IMR-90 (cell line): ENCODE data around the gene AMACR. TPM values are rescaled to one million over a fixed set of nuclear protein-coding genes. Genes with fewer than 3 reads are reported as not detected.

ENCODE experiments used
- ATAC-seq: fragments of 200-7000 bp; cut with Tn5 transposase; 2 replicates; pipeline ENCODE4 v1.9.1; 2020; ENCODE audit warnings: low read depth, mild to moderate bottlenecking, moderate library complexity
- BruUV-seq: library from RNA; stranded (reverse); fragments of 400-500 nt; replicated peaks from 2 replicates; lab custom pipeline; 2021; lab: Mats Ljungman, UMichigan
- CTCF ChIA-PET: fragments of 300-600 bp; formaldehyde crosslinking; extraction: SDS; loops from one replicate; lab custom pipeline; 2021; ENCODE audit warnings: antibody characterized with exemption; lab: Yijun Ruan, JAX
- POLR2A ChIA-PET: fragments of 300-600 bp; sonication (Branson Sonifier 250); formaldehyde crosslinking; loops from one replicate; lab custom pipeline; 2022; ENCODE audit warnings: antibody characterized with exemption; ENCODE audit not compliant: unreplicated experiment; lab: Charles Lee
- DNase-seq: peaks from one replicate; pipeline ENCODE4 v3.0.0; 2013
- H2AFZ ChIP-seq: replicated peaks from 2 replicates; pipeline ENCODE3; 2013; ENCODE audit warnings: low read length, mild to moderate bottlenecking; ENCODE audit not compliant: poor library complexity
- H2AK5ac ChIP-seq: 2 replicates; pipeline ENCODE4 v1.6.1; 2013; ENCODE audit warnings: low read depth, low read length, inconsistent platforms
- H2AK9ac ChIP-seq: replicated peaks from 2 replicates; pipeline ENCODE3; 2013; ENCODE audit warnings: mild to moderate bottlenecking, low read depth, low read length, moderate library complexity; ENCODE audit not compliant: poor library complexity
- H2BK120ac ChIP-seq: 2 replicates; pipeline ENCODE4 v1.6.1; 2013; ENCODE audit warnings: low read depth, low read length, inconsistent platforms
- H2BK15ac ChIP-seq: 3 replicates; pipeline ENCODE4 v1.6.1; 2013; ENCODE audit warnings: low read depth, low read length, inconsistent platforms
- H2BK20ac ChIP-seq: 2 replicates; pipeline ENCODE4 v1.6.1; 2013; ENCODE audit warnings: low read depth, mild to moderate bottlenecking, inconsistent platforms, low read length, moderate library complexity
- H2BK5ac ChIP-seq: 2 replicates; pipeline ENCODE4 v1.6.1; 2013; ENCODE audit warnings: mild to moderate bottlenecking, low read depth, low read length, inconsistent platforms; ENCODE audit not compliant: poor library complexity, severe bottlenecking
- H3K14ac ChIP-seq: replicated peaks from 2 replicates; pipeline ENCODE4 v1.6.1; 2013; ENCODE audit warnings: low read depth, low read length, inconsistent platforms
- H3K18ac ChIP-seq: 2 replicates; pipeline ENCODE4 v1.6.1; 2013; ENCODE audit warnings: low read depth, low read length, control low read depth
- H3K23ac ChIP-seq: 2 replicates; pipeline ENCODE4 v1.6.1; 2013; ENCODE audit warnings: low read depth, low read length, inconsistent platforms
- H3K27ac ChIP-seq: 2 replicates; pipeline ENCODE4 v1.5.1; 2013; ENCODE audit warnings: mild to moderate bottlenecking, control low read depth, low read length; ENCODE audit not compliant: insufficient read depth
- H3K27me3 ChIP-seq: 2 replicates; pipeline ENCODE4 v1.6.1; 2013; ENCODE audit warnings: low read length; ENCODE audit not compliant: control insufficient read depth, insufficient read depth
- H3K36me3 ChIP-seq: 2 replicates; pipeline ENCODE4 v1.6.1; 2013; ENCODE audit warnings: low read length, mixed read lengths; ENCODE audit not compliant: control insufficient read depth, insufficient read depth
- H3K4ac ChIP-seq: 2 replicates; pipeline ENCODE4 v1.6.1; 2013; ENCODE audit warnings: low read depth, low read length, inconsistent platforms
- H3K4me1 ChIP-seq: 2 replicates; pipeline ENCODE4 v1.6.1; 2013; ENCODE audit warnings: low read length, mixed read lengths; ENCODE audit not compliant: control insufficient read depth, insufficient read depth
- H3K4me2 ChIP-seq: 2 replicates; pipeline ENCODE4 v1.6.1; 2013; ENCODE audit warnings: low read depth, mild to moderate bottlenecking, control low read depth, low read length, moderate library complexity
- H3K4me3 ChIP-seq: 2 replicates; pipeline ENCODE4 v1.5.1; 2013; ENCODE audit warnings: low read depth, mild to moderate bottlenecking, control low read depth, low read length, moderate library complexity; ENCODE audit not compliant: insufficient read depth
- H3K56ac ChIP-seq: 2 replicates; pipeline ENCODE4 v1.6.1; 2013; ENCODE audit warnings: low read length, inconsistent platforms; ENCODE audit not compliant: insufficient read depth; ENCODE audit errors: extremely low read depth
- H3K79me1 ChIP-seq, 2 experiments: 2 replicates each; pipeline ENCODE4 v1.6.1; 2013; ENCODE audit warnings: low read length in 2 of 2, inconsistent platforms in 1 of 2, low read depth in 1 of 2
- H3K9ac ChIP-seq: 2 replicates; pipeline ENCODE4 v1.6.1; 2013; ENCODE audit warnings: low read depth, low read length, control low read depth
- H3K9me1 ChIP-seq: 2 replicates; pipeline ENCODE4 v1.6.1; 2013; ENCODE audit warnings: low read length, inconsistent platforms; ENCODE audit not compliant: insufficient read depth
- H3K9me3 ChIP-seq: 2 replicates; pipeline ENCODE4 v1.6.1; 2013; ENCODE audit warnings: low read length; ENCODE audit not compliant: control insufficient read depth, insufficient read depth
- H4K20me1 ChIP-seq: 2 replicates; pipeline ENCODE4 v1.6.1; 2013; ENCODE audit warnings: low read length, inconsistent platforms; ENCODE audit not compliant: insufficient read depth
- H4K5ac ChIP-seq: 2 replicates; pipeline ENCODE4 v1.6.1; 2013; ENCODE audit warnings: mild to moderate bottlenecking, low read depth, low read length, control low read depth
- H4K8ac ChIP-seq, 2 experiments: 2 replicates each; pipeline ENCODE4 v1.6.1; 2013; ENCODE audit warnings: low read depth in 2 of 2, low read length in 2 of 2, control low read depth in 1 of 2, inconsistent platforms in 1 of 2
- H4K91ac ChIP-seq: 2 replicates; pipeline ENCODE4 v1.6.1; 2013; ENCODE audit warnings: low read depth, low read length, inconsistent platforms; ENCODE audit not compliant: insufficient read depth
- BHLHE40 ChIP-seq: fragments of 150-350 bp; IDR thresholded peaks from 2 replicates; pipeline ENCODE4 v1.6.1; 2016; ENCODE audit warnings: mild to moderate bottlenecking, low read depth, low read length
- CEBPB ChIP-seq: IDR thresholded peaks from 2 replicates; pipeline ENCODE4 v1.6.1; 2012; ENCODE audit warnings: low read depth, low read length, improper control_type of control experiment
- CHD1 ChIP-seq: IDR thresholded peaks from 2 replicates; pipeline ENCODE4 v1.6.1; 2012; ENCODE audit warnings: low read depth, low read length, improper control_type of control experiment
- CTCF ChIP-seq: conservative IDR thresholded peaks from 2 replicates; pipeline ENCODE4 v1.5.1; 2012; ENCODE audit warnings: mild to moderate bottlenecking, low read depth, low read length, improper control_type of control experiment
- ELK1 ChIP-seq: fragments of 150-350 bp; IDR thresholded peaks from 2 replicates; pipeline ENCODE4 v1.6.1; 2016; ENCODE audit warnings: low read depth, mild to moderate bottlenecking, low read length, moderate library complexity, borderline replicate concordance
- FOS ChIP-seq: fragments of 150-350 bp; IDR thresholded peaks from 2 replicates; pipeline ENCODE4 v1.6.1; 2016; ENCODE audit warnings: low read depth, low read length
- MAFK ChIP-seq: IDR thresholded peaks from 2 replicates; pipeline ENCODE4 v1.6.1; 2012; ENCODE audit warnings: low read depth, low read length, improper control_type of control experiment
- MAZ ChIP-seq: IDR thresholded peaks from 2 replicates; pipeline ENCODE4 v1.6.1; 2012; ENCODE audit warnings: low read depth, mild to moderate bottlenecking, low read length, improper control_type of control experiment, moderate library complexity, borderline replicate concordance
- MXI1 ChIP-seq: IDR thresholded peaks from 2 replicates; pipeline ENCODE4 v1.6.1; 2012; ENCODE audit warnings: low read depth, mild to moderate bottlenecking, low read length, moderate library complexity, borderline replicate concordance
- NFE2L2 ChIP-seq: fragments of 150-350 bp; IDR thresholded peaks from 2 replicates; pipeline ENCODE4 v1.6.1; 2016; ENCODE audit warnings: low read depth, mild to moderate bottlenecking, low read length
- RAD21 ChIP-seq: IDR thresholded peaks from 2 replicates; pipeline ENCODE4 v1.6.1; 2012; ENCODE audit warnings: low read length, improper control_type of control experiment
- RCOR1 ChIP-seq: IDR thresholded peaks from 2 replicates; pipeline ENCODE4 v1.6.1; 2012; ENCODE audit warnings: mild to moderate bottlenecking, low read length, improper control_type of control experiment; ENCODE audit not compliant: insufficient replicate concordance
- RFX5 ChIP-seq: IDR thresholded peaks from 2 replicates; pipeline ENCODE4 v1.8.0; 2012; ENCODE audit warnings: low read depth, mild to moderate bottlenecking, low read length, moderate library complexity
- SMC3 ChIP-seq: fragments of 150-350 bp; IDR thresholded peaks from 2 replicates; pipeline ENCODE4 v1.6.1; 2016; ENCODE audit warnings: low read depth, mild to moderate bottlenecking, antibody characterized with exemption, low read length, moderate library complexity
- WGBS, 2 experiments: methylation state at CpG; one replicate each; pipeline versions ENCODE4 v1.1.5 to v1.1.7; 2013; ENCODE audit warnings: missing lambda C conversion rate in 2 of 2; ENCODE audit not compliant: insufficient read length in 1 of 2; ENCODE audit errors: extremely low coverage in 2 of 2; 5-methylcytosine and 5-hydroxymethylcytosine counted together
- dilution Hi-C: fragments of 300-500 bp; cut with HindIII; formaldehyde crosslinking; loops from one replicate; pipeline ENCODE4 v1.14.3; 2018; ENCODE audit warnings: low sequenced_read_pairs; ENCODE audit not compliant: unreplicated experiment
- in situ Hi-C: fragments of 300-500 bp; cut with MboI; formaldehyde crosslinking; loops from 3 replicates; pipeline ENCODE4 v1.14.3; 2019; ENCODE audit warnings: low sequenced_read_pairs, inconsistent platforms, mixed read lengths
- intact Hi-C: fragments of 100-400 bp; cut with micrococcal nuclease; formaldehyde crosslinking; loops from 2 replicates; pipeline ENCODE4 v1.10.0; 2022
- polyA plus RNA-seq, 3 experiments: library from polyadenylated mRNA; depleted of rRNA; stranded (reverse); fragments of >200 nt; gene quantifications; 2 replicates each; pipeline ENCODE4 v1.2.3, GENCODE V29; 2012; ENCODE audit warnings: low replicate concordance in 1 of 3
- total RNA-seq: library from RNA; depleted of rRNA; stranded (reverse); fragments of >200 nt; gene quantifications from 2 replicates; pipeline ENCODE4 v1.2.3, GENCODE V29; 2012
- TF ChIP-seq, protein P1 (sequence below): fragments of 150-350 bp; IDR thresholded peaks from 2 replicates; pipeline ENCODE4 v1.6.1; 2017; ENCODE audit warnings: mild to moderate bottlenecking, antibody characterized with exemption, low read length, low read depth

AMACR gene
- total and polyA plus RNA-seq, 2 of the 4 experiments (the other 2 are of a cell fraction): 8.2 to 12.9 TPM

- no peak overlapping the region for H2AFZ ChIP-seq
- H2AK9ac ChIP-seq: no peak overlapping the region
- H3K9ac ChIP-seq: no peak overlapping the region
- H3K9me3 ChIP-seq: no peaks in the 10 kb centered on the region
- intact Hi-C loops: no loop called here
- no peak for TF ChIP-seq RAD21
- TF ChIP-seq FOS: no peak
- TF ChIP-seq, protein P1, sequence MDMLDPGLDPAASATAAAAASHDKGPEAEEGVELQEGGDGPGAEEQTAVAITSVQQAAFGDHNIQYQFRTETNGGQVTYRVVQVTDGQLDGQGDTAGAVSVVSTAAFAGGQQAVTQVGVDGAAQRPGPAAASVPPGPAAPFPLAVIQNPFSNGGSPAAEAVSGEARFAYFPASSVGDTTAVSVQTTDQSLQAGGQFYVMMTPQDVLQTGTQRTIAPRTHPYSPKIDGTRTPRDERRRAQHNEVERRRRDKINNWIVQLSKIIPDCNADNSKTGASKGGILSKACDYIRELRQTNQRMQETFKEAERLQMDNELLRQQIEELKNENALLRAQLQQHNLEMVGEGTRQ: no peak
- no peak for TF ChIP-seq RFX5
- TF ChIP-seq NFE2L2: no peak
- TF ChIP-seq CHD1: no peak
- no peak for TF ChIP-seq BHLHE40
- TF ChIP-seq MXI1: no peak
- no peak for TF ChIP-seq ELK1
- TF ChIP-seq RCOR1: no peak
- no peak for TF ChIP-seq MAZ
- TF ChIP-seq CEBPB: no peak
- no peak for TF ChIP-seq SMC3
- TF ChIP-seq CTCF: no peak
- TF ChIP-seq MAFK: no peak
- no peaks in the 10 kb centered on the region; the same call in 1 of the 2 replicates for H3K9me1 ChIP-seq
- H3K4me2 ChIP-seq: no peak overlapping the region
- no peaks in the 10 kb centered on the region for H4K20me1 ChIP-seq
- H2BK15ac ChIP-seq: no peak overlapping the region
- H4K8ac ChIP-seq: no peak overlapping the region
- H4K5ac ChIP-seq: no peak overlapping the region
- peak overlapping the region; percentile 22; the same call in 1 of the 2 replicates for H2BK120ac ChIP-seq
- H3K18ac ChIP-seq: no peak overlapping the region
- CTCF ChIA-PET: no interaction called here
- dilution Hi-C loops: no loop called here
- H3K56ac ChIP-seq: no peak overlapping the region
- 64% methylated on average over 2 of the region's 3 CpGs; no CpG with 5 or more reads in 1 of the 2 experiments for WGBS, 2 experiments
- no peak overlapping the region for H3K4ac ChIP-seq
- no peak overlapping the region for H3K14ac ChIP-seq
- H3K4me1 ChIP-seq: peaks cover 6% of the 10 kb centered on the region; the same call in 1 of the 2 replicates
- no peak overlapping the region for H3K27ac ChIP-seq
- no peaks in the 10 kb centered on the region for H3K79me1 ChIP-seq
- H3K27me3 ChIP-seq: no peaks in the 10 kb centered on the region
- DNase-seq (no peak), ATAC-seq (no peak)
- H2BK5ac ChIP-seq: no peak overlapping the region
- H3K4me3 ChIP-seq: no peak overlapping the region
- H3K23ac ChIP-seq: no peak overlapping the region
- in situ Hi-C loops: no loop called here
- no peak overlapping the region for H2BK20ac ChIP-seq
- H3K36me3 ChIP-seq: no peaks in the 10 kb centered on the region
- no peak overlapping the region for H2AK5ac ChIP-seq
- no TSS peak for BruUV-seq
- POLR2A ChIA-PET: no interaction called here
- H4K91ac ChIP-seq: no peak overlapping the region
Measured at GRCh38 chr5:34045023-34045422, 37.2 kb upstream of the AMACR start.
